MG63 (cell line): ENCODE data around the gene ING1. TPM values are rescaled to one million over a fixed set of nuclear protein-coding genes. Genes with fewer than 3 reads are reported as not detected.
"Not testable (repeated sequence)": the region's sequence is repeated elsewhere in the genome, so short reads cannot be mapped to it uniquely, and the experiment has no call there.

Experiments used
- DNase-seq: peaks from one replicate; pipeline ENCODE4 v3.0.0-alpha.2; 2020
- H3K27me3 ChIP-seq: fragments of 250-450 bp; sonication (Bioruptor Pico); 2 replicates; pipeline ENCODE4 v1.5.1; 2020; ENCODE audit warnings: mild to moderate bottlenecking, moderate library complexity
- H3K36me3 ChIP-seq: fragments of 250-450 bp; sonication (Bioruptor Pico); 2 replicates; pipeline ENCODE4 v1.5.1; 2020; ENCODE audit warnings: mild to moderate bottlenecking, moderate library complexity
- H3K4me3 ChIP-seq: fragments of 250-450 bp; sonication (Bioruptor Pico); 2 replicates; pipeline ENCODE4 v1.5.1; 2020; ENCODE audit warnings: mild to moderate bottlenecking, moderate library complexity
- H3K9me3 ChIP-seq: fragments of 250-450 bp; sonication (Bioruptor Pico); 2 replicates; pipeline ENCODE4 v1.5.1; 2020; ENCODE audit warnings: mild to moderate bottlenecking, moderate library complexity
- total RNA-seq: library from RNA; depleted of rRNA; stranded (reverse); fragments of >200 nt; shearing (Covaris generic); gene quantifications from 2 replicates; pipeline ENCODE4 v1.2.3, GENCODE V29; 2014; ENCODE audit warnings: low replicate concordance

ING1 gene
- total RNA-seq, 1 experiment from 2014 or later: 14.7 TPM

- Histone ChIP-seq H3K9me3 (no peaks in the 10 kb centered on the region), H3K27me3 (no peaks in the 10 kb centered on the region), H3K4me3 (peak within 1 kb of the TSS; percentile 88), H3K36me3 (peaks cover 35% of the 10 kb centered on the region)
- DNase-seq: peak; percentile 97
Measured at GRCh38 chr13:110705826-110706569, 7.5 kb upstream of the ING1 start, which contains the start of gene CARS2. TSS of gene CARS2 (minus strand) at chr13:110706116. CDS start at chr13:110706093, 23 bp downstream.

- H3K4me3 ChIP-seq: peak overlapping the region; percentile 88
- H3K27me3 ChIP-seq: no peaks in the 10 kb centered on the region
- no peaks in the 10 kb centered on the region for H3K9me3 ChIP-seq
- DNase-seq: no peak
- H3K36me3 ChIP-seq: peaks cover 27% of the 10 kb centered on the region
Measured at GRCh38 chr13:110706570-110707372, 6.7 kb upstream of the ING1 start.

GRCh38 chr13:110712081-110712848, 1.2 kb upstream of the ING1 start:
- no peaks in the 10 kb centered on the region for H3K9me3 ChIP-seq
- H3K36me3 ChIP-seq: no peaks in the 10 kb centered on the region
- no peaks in the 10 kb centered on the region for H3K27me3 ChIP-seq
- H3K4me3 ChIP-seq: peak overlapping the region; percentile 85
- peak; percentile 84 for DNase-seq

GRCh38 chr13:110712849-110713641, 455 bp upstream of the ING1 start:
- peak overlapping the region; percentile 85 for H3K4me3 ChIP-seq
- H3K9me3 ChIP-seq: no peaks in the 10 kb centered on the region
- H3K27me3 ChIP-seq: no peaks in the 10 kb centered on the region
- H3K36me3 ChIP-seq: peaks cover 2% of the 10 kb centered on the region; the same call in 1 of the 2 replicates
- peak; percentile 98 for DNase-seq

- DNase-seq: peak; percentile 50
- Histone ChIP-seq H3K4me3 (peak overlapping the region; percentile 85), H3K27me3 (no peaks in the 10 kb centered on the region), H3K36me3 (peaks cover 2% of the 10 kb centered on the region), H3K9me3 (no peaks in the 10 kb centered on the region)
Measured at GRCh38 chr13:110713981-110714796, 689 bp downstream of the ING1 start.

- Histone ChIP-seq H3K4me3 (peak overlapping the region; percentile 85), H3K27me3 (no peaks in the 10 kb centered on the region), H3K9me3 (no peaks in the 10 kb centered on the region), H3K36me3 (peaks cover 7% of the 10 kb centered on the region)
- peak; percentile 43 for DNase-seq
Measured at GRCh38 chr13:110714797-110715394, 1.4 kb downstream of the ING1 start.

GRCh38 chr13:110715395-110716246, 2.1 kb downstream of the ING1 start:
- H3K27me3 ChIP-seq: no peaks in the 10 kb centered on the region
- peak; percentile 98 for DNase-seq
- H3K36me3 ChIP-seq: peaks cover 13% of the 10 kb centered on the region
- H3K9me3 ChIP-seq: no peaks in the 10 kb centered on the region
- peak overlapping the region; percentile 85 for H3K4me3 ChIP-seq

GRCh38 chr13:110716247-110716515, 2.7 kb downstream of the ING1 start:
- peak; percentile 17 for DNase-seq
- H3K36me3 ChIP-seq: peaks cover 13% of the 10 kb centered on the region
- H3K4me3 ChIP-seq: peak overlapping the region; percentile 65
- H3K27me3 ChIP-seq: no peaks in the 10 kb centered on the region
- no peaks in the 10 kb centered on the region for H3K9me3 ChIP-seq

- H3K4me3 ChIP-seq: no peak overlapping the region
- no peak for DNase-seq
- H3K27me3 ChIP-seq: no peaks in the 10 kb centered on the region
- H3K36me3 ChIP-seq: peaks cover 21% of the 10 kb centered on the region
- no peaks in the 10 kb centered on the region for H3K9me3 ChIP-seq
Measured at GRCh38 chr13:110719036-110719710, 5.7 kb downstream of the ING1 start.

- Histone ChIP-seq H3K9me3 (no peaks in the 10 kb centered on the region), H3K36me3 (peaks cover 19% of the 10 kb centered on the region), H3K27me3 (no peaks in the 10 kb centered on the region), H3K4me3 (no peak overlapping the region)
- DNase-seq: no peak
Measured at GRCh38 chr13:110722971-110723370, 9.5 kb downstream of the ING1 start.

GRCh38 chr13:110723598-110723997, 10.1 kb downstream of the ING1 start:
- DNase-seq: no peak
- H3K36me3 ChIP-seq: peaks cover 19% of the 10 kb centered on the region

GRCh38 chr13:110726153-110726552, 12.7 kb downstream of the ING1 start:
- H3K4me3 ChIP-seq, H3K27me3 ChIP-seq, DNase-seq, H3K36me3 ChIP-seq, H3K9me3 ChIP-seq: not testable (repeated sequence)

More at GRCh38 chr13:110723598-110723997, 10.1 kb downstream of the ING1 start:
- no peak overlapping the region for H3K4me3 ChIP-seq
- no peaks in the 10 kb centered on the region for H3K9me3 ChIP-seq
- no peaks in the 10 kb centered on the region for H3K27me3 ChIP-seq

- no peak overlapping the region for H3K4me3 ChIP-seq
- no peaks in the 10 kb centered on the region for H3K27me3 ChIP-seq
- no peaks in the 10 kb centered on the region for H3K9me3 ChIP-seq
- no peak for DNase-seq
- H3K36me3 ChIP-seq: peaks cover 7% of the 10 kb centered on the region
Measured at GRCh38 chr13:110726726-110727125, 13.2 kb downstream of the ING1 start.

GRCh38 chr13:110731072-110731471, 17.6 kb downstream of the ING1 start:
- Histone ChIP-seq H3K4me3 (no peak overlapping the region), H3K9me3 (no peaks in the 10 kb centered on the region), H3K27me3 (no peaks in the 10 kb centered on the region), H3K36me3 (no peaks in the 10 kb centered on the region)
- DNase-seq: no peak
